OCI-LY7 (cell line): Measurements from ENCODE around the gene RFX2. TPM values are rescaled to one million over a fixed set of nuclear protein-coding genes. Genes with fewer than 3 reads are reported as not detected.

Source experiments
- BruUV-seq: library from RNA; stranded (reverse); fragments of 400-500 nt; replicated peaks from 2 replicates; lab custom pipeline; 2021; lab: Mats Ljungman, UMichigan
- CTCF ChIA-PET: fragments of 300-600 bp; sonication (Branson Sonifier 250); formaldehyde crosslinking; loops from one replicate; lab custom pipeline; 2022; ENCODE audit warnings: antibody characterized with exemption; ENCODE audit not compliant: unreplicated experiment; lab: Charles Lee
- POLR2A ChIA-PET: fragments of 300-600 bp; sonication (Branson Sonifier 250); formaldehyde crosslinking; loops from one replicate; lab custom pipeline; 2022; ENCODE audit warnings: antibody characterized with exemption; lab: Charles Lee
- DNase-seq: peaks from one replicate; pipeline ENCODE4 v3.0.0-alpha.2; 2015; ENCODE audit warnings: low spot score
- H2AFZ ChIP-seq: fragments of 200-600 bp; sonication (generic), shearing (Covaris generic); 2 replicates; pipeline ENCODE4 v1.6.1; 2014; ENCODE audit warnings: mild to moderate bottlenecking, antibody characterized with exemption, low read length, moderate library complexity
- H3K27ac ChIP-seq: fragments of 200-600 bp; sonication (generic); 2 replicates; pipeline ENCODE4 v1.5.1; 2014; ENCODE audit warnings: mixed run types, low read depth, mild to moderate bottlenecking, moderate library complexity, low read length, inconsistent platforms; ENCODE audit not compliant: poor library complexity, severe bottlenecking
- H3K36me3 ChIP-seq: fragments of 200-600 bp; sonication (generic); 2 replicates; pipeline ENCODE4 v1.6.1; 2014; ENCODE audit warnings: mild to moderate bottlenecking, antibody characterized with exemption, low read length, moderate library complexity, mixed read lengths; ENCODE audit not compliant: insufficient read depth
- H3K4me1 ChIP-seq: fragments of 200-600 bp; sonication (generic); 2 replicates; pipeline ENCODE4 v1.5.1; 2014; ENCODE audit warnings: mild to moderate bottlenecking, low read length; ENCODE audit not compliant: insufficient read depth, poor library complexity, severe bottlenecking
- H3K4me2 ChIP-seq: fragments of 200-600 bp; sonication (generic); 2 replicates; pipeline ENCODE4 v1.6.1; 2014; ENCODE audit warnings: mild to moderate bottlenecking, low read length
- H3K4me3 ChIP-seq: fragments of 200-600 bp; sonication (generic); 2 replicates; pipeline ENCODE4 v1.5.1; 2014; ENCODE audit warnings: mild to moderate bottlenecking, low read depth, low read length; ENCODE audit not compliant: poor library complexity, severe bottlenecking
- H3K79me2 ChIP-seq: fragments of 200-600 bp; sonication (generic); 2 replicates; pipeline ENCODE4 v1.6.1; 2016; ENCODE audit warnings: low read depth, mild to moderate bottlenecking, low read length, moderate library complexity, mixed read lengths; ENCODE audit not compliant: insufficient read depth
- H3K9me2 ChIP-seq: fragments of 200-600 bp; sonication (generic); 2 replicates; pipeline ENCODE4 v1.6.1; 2016; ENCODE audit warnings: mild to moderate bottlenecking, low read length, mixed read lengths; ENCODE audit not compliant: insufficient read depth
- H3K9me3 ChIP-seq: fragments of 200-600 bp; sonication (generic); 2 replicates; pipeline ENCODE4 v1.6.1; 2014; ENCODE audit warnings: mild to moderate bottlenecking, mixed run types, low read length, mixed read lengths
- H4K20me1 ChIP-seq: fragments of 200-600 bp; sonication (generic); 2 replicates; pipeline ENCODE4 v1.6.1; 2014; ENCODE audit warnings: mild to moderate bottlenecking, antibody characterized with exemption, low read length, moderate library complexity, mixed read lengths; ENCODE audit not compliant: insufficient read depth
- CTCF ChIP-seq: fragments of 200-600 bp; sonication (generic); conservative IDR thresholded peaks from 2 replicates; pipeline ENCODE4 v1.5.1; 2014; ENCODE audit warnings: mild to moderate bottlenecking, antibody characterized with exemption, low read length, moderate library complexity, mixed read lengths
- EZH2phosphoT487 ChIP-seq: fragments of 200-600 bp; sonication (generic); IDR thresholded peaks from 2 replicates; pipeline ENCODE4 v1.6.1; 2018; ENCODE audit warnings: low read depth, borderline replicate concordance, mild to moderate bottlenecking, mixed run types, antibody characterized with exemption, low read length, moderate library complexity, mixed read lengths
- intact Hi-C: fragments of 100-400 bp; cut with micrococcal nuclease; formaldehyde crosslinking; loops from one replicate; pipeline ENCODE4 v1.10.0; 2022; ENCODE audit not compliant: unreplicated experiment
- total RNA-seq, 2 experiments: library from RNA; depleted of rRNA in 1 of 2; stranded (reverse); fragments of >200 nt in 1 of 2; shearing (Covaris generic) in 1 of 2; gene quantifications; 2 replicates each; pipeline ENCODE4 v1.2.3, GENCODE V29; 2014 to 2022

The RFX2 gene
- total RNA-seq, 2 experiments from 2014 or later, result 11.0 to 11.8 TPM

GRCh38 chr19:6064336-6065073 lies 45.8 kb downstream of the RFX2 start:
- no peak overlapping the region for H3K4me2 ChIP-seq
- no peaks in the 10 kb centered on the region for H3K9me2 ChIP-seq
- DNase-seq, result no peak
- intact Hi-C loops, result no loop called here
- CTCF ChIA-PET, result no interaction called here
- POLR2A ChIA-PET, result no interaction called here
- no TSS peak for BruUV-seq
- H3K79me2 ChIP-seq, result no peaks in the 10 kb centered on the region
- H3K4me3 ChIP-seq, result no peak overlapping the region
- no peak overlapping the region for H2AFZ ChIP-seq
- H3K36me3 ChIP-seq, result no peaks in the 10 kb centered on the region
- no peaks in the 10 kb centered on the region for H3K9me3 ChIP-seq
- H3K27ac ChIP-seq, result no peak overlapping the region
- H4K20me1 ChIP-seq, result no peaks in the 10 kb centered on the region
- no peak for TF ChIP-seq EZH2phosphoT487
- TF ChIP-seq CTCF, result no peak
- no peaks in the 10 kb centered on the region for H3K4me1 ChIP-seq

- no peaks in the 10 kb centered on the region for H3K36me3 ChIP-seq
- H3K9me2 ChIP-seq, result no peaks in the 10 kb centered on the region
- H2AFZ ChIP-seq, result no peak overlapping the region
- POLR2A ChIA-PET, result no interaction called here
- H3K4me2 ChIP-seq, result no peak overlapping the region
- BruUV-seq, result no TSS peak
- TF ChIP-seq EZH2phosphoT487 (no peak), CTCF (no peak)
- no peaks in the 10 kb centered on the region for H3K4me1 ChIP-seq
- intact Hi-C loops, result no loop called here
- no peak for DNase-seq
- H3K9me3 ChIP-seq, result no peaks in the 10 kb centered on the region
- no peak overlapping the region for H3K4me3 ChIP-seq
- no peaks in the 10 kb centered on the region for H3K79me2 ChIP-seq
- CTCF ChIA-PET, result no interaction called here
- no peak overlapping the region for H3K27ac ChIP-seq
- H4K20me1 ChIP-seq, result no peaks in the 10 kb centered on the region
These were observed 46.5 kb downstream of the RFX2 start for GRCh38 chr19:6063576-6064335.
